Measurements from ENCODE around the gene TBC1D5.

GRCh38 chr3:17278006-17278405, 464.4 kb downstream of the TBC1D5 start:
- no peak for TF ChIP-seq POLR2A (IDR thresholded peaks at IDR 0.05; ENCODE audit: low read depth, low read length)
- no peak for TF ChIP-seq POLR2AphosphoS5 (IDR thresholded peaks at IDR 0.05; ENCODE audit: low read depth, low read length)
- no peak for TF ChIP-seq TAF1 (IDR thresholded peaks at IDR 0.05; ENCODE audit: low read depth, low read length)
- TF ChIP-seq POU2F2 (IDR thresholded peaks at IDR 0.05; ENCODE audit: low read depth, low read length) = no peak
- no peak for TF ChIP-seq PAX5 (IDR thresholded peaks at IDR 0.05; ENCODE audit: insufficient read depth, low read length, severe bottlenecking)
- TF ChIP-seq SPI1 (IDR thresholded peaks at IDR 0.05; ENCODE audit: low read depth, low read length) = no peak
